COLO668 (cell line): ENCODE results near the gene TRIM2.

ENCODE experiments used
- DNase-seq: peaks from one replicate; lab custom pipeline; 2025; ENCODE audit not compliant: unreplicated experiment; lab: John Stamatoyannopoulos, UW

TRIM2 gene

DNA sequence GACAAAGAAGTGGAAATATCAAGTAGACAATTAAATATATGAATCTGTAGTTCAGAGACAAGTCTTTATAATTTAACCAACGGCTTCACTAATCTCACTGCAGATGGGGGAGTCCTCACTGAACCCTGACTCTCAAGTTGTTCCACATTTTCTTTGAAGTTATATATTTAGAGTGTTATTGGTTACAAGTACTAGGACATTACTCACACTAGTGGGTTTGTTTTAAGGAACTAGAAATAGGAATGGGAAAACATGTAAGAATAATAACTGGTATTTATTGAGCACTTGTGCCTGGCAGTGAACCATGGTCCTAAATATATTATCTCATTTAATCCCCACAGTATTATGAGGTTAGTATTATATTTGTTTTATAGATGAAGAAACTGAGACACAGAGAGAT lies 162.2 kb downstream of the TRIM2 start:
- DNase-seq, result no peak

DNA sequence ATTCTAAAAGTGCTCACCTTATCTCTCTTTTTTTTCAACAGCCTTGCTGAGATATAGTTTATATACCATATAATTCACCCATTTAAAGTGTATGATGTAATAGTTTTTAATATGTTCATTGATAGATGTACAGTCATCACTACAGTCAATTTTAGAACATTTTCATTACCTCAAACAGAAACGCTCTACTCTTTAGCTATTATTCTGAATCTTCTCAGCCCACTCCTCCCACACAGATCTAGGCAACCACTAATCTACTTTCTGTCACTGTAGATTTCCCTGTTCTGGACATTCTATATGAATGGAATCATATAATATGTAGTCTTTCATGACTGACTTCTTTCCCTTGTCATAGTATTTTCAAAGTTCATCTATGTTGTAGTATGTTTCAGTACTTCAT lies 162.8 kb downstream of the TRIM2 start:
- DNase-seq, result no peak

GRCh38 chr4:153369021-153369420 lies 164.8 kb downstream of the TRIM2 start:
- DNase-seq, result no peak

GRCh38 chr4:153371701-153372234 lies 167.5 kb downstream of the TRIM2 start:
- DNase-seq, result no peak

DNA sequence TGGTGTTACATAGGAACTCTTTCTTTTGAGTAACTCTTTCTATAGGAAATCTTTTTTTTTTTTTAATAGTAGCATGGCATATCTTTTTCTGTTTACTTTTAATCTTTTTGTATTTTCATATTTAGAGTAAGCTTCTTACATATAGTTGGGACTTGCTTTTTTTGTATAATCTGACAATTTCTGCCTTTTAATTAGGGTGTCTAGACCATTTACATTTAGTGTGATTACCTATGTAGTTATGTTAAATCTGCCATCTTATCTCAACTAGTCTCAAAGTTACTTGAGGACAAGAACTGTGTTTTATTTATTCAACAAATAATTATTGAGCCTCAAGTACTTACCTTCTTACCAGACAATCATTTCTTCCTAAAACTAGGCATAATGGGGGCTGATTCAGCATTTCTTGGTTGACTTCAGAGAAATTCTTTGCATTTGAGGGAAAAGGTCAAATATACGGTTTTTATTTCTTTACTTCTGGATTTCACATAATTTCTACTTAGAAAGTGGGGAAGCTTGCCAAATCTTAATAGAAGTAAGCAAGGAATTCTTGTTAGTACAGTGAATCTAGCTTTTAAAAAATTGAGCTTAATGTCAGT lies 168.8 kb downstream of the TRIM2 start:
- DNase-seq, result no peak

DNA sequence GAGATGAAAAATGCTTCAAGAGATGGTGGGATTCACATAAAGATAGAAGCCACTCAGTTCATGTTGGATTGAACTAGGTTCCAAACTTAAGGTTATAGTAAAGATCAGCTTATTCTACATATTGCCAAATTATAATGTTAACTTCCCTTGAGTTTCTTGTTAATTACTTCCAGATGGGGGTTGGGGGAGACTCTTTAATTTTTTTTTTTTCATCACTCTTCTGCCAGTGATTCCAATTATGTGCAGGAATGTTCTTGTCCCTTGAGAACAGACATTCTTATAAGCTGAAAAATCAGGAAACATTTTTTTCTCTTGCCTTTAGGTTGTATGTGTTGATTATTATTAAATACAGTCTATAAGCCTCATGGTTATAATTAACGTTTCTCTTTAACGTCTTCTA lies 170.2 kb downstream of the TRIM2 start:
- no peak for DNase-seq

- DNase-seq, result no peak
Observed at GRCh38 chr4:153375303-153375702, 171.1 kb downstream of the TRIM2 start.

- DNase-seq, result no peak
Observed at GRCh38 chr4:153383131-153383530, 178.9 kb downstream of the TRIM2 start.

DNA sequence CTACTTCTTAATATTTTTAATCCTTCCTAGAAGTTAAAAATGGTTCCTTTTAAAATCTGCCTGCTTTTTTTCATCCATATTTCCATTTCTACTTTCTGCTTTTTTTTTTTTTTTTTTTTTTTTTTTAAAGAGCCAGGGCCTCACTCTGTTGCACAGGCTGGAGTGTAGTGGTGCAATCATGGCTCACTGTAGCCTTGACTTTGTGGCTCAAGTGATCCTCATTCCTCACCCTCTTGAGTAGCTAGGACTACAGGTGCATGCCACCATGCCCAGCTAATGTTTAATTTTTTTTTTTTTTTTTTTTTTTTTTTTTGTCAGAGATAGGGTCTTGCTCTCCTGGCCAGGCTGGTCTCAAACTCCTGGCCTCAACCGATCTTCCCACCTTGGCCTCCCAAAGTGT lies 179.9 kb downstream of the TRIM2 start:
- DNase-seq, result no peak

GRCh38 chr4:153385784-153386183 lies 181.5 kb downstream of the TRIM2 start:
- DNase-seq, result no peak

- DNase-seq, result no peak
Observed at GRCh38 chr4:153387981-153388380, 183.7 kb downstream of the TRIM2 start.
